Measurements from ENCODE around the gene COQ3.

GRCh38 chr6:99331531-99331930, 62.5 kb downstream of the COQ3 start:
- no peak for TF ChIP-seq CTCF (IDR thresholded peaks at IDR 0.05; ENCODE audit: control extremely low read depth in 1 of 3, insufficient read depth in 1 of 3, low read depth in 1 of 3, low read length in 3 of 3)
- no peak for TF ChIP-seq ZNF274 (IDR thresholded peaks at IDR 0.05; ENCODE audit: borderline replicate concordance, extremely low read depth, low read length)
- TF ChIP-seq CEBPB (IDR thresholded peaks at IDR 0.05; ENCODE audit: low read depth, low read length) = no peak
- no peak for TF ChIP-seq CBX8 (IDR thresholded peaks at IDR 0.05; ENCODE audit: borderline replicate concordance, low read depth, low read length)
- no peak for TF ChIP-seq SIN3A (conservative IDR thresholded peaks at IDR 0.05 in 1 of 2, IDR thresholded peaks at IDR 0.05 in 1 of 2; ENCODE audit: low read depth in 1 of 2, low read length in 2 of 2)
- no peak for TF ChIP-seq KDM5A (IDR thresholded peaks at IDR 0.05; ENCODE audit: low read length)
- TF ChIP-seq MAFK (IDR thresholded peaks at IDR 0.05; ENCODE audit: low read depth, low read length) = no peak
- TF ChIP-seq POLR2A (IDR thresholded peaks at IDR 0.05; ENCODE audit: control extremely low read depth in 1 of 2, low read depth in 2 of 2, low read length in 2 of 2) = no peak
- TF ChIP-seq TAF1 (IDR thresholded peaks at IDR 0.05; ENCODE audit: low read depth, low read length) = no peak
- no peak for TF ChIP-seq TCF12 (IDR thresholded peaks at IDR 0.05; ENCODE audit: low read depth, low read length)
- no peak for TF ChIP-seq POLR2AphosphoS5 (IDR thresholded peaks at IDR 0.05; ENCODE audit: low read depth, low read length)
- TF ChIP-seq E2F6 (IDR thresholded peaks at IDR 0.05) = no peak
- no peak for TF ChIP-seq RFX5 (IDR thresholded peaks at IDR 0.05; ENCODE audit: borderline replicate concordance, low read depth, low read length)
- TF ChIP-seq RBBP5 (IDR thresholded peaks at IDR 0.05; ENCODE audit: borderline replicate concordance, low read depth, low read length) = no peak

All from H1 (cell line).